SK-N-SH treated with all-trans-retinoic acid at 6 μM for 48 hours (cell line): ENCODE results near the gene ARHGAP4.

Experiments used
- ATAC-seq: fragments of 200-7000 bp; cut with Tn5 transposase; 3 replicates; pipeline ENCODE4 v1.9.1; 2020; ENCODE audit warnings: mild to moderate bottlenecking, moderate library complexity
- ARNTL ChIP-seq: fragments of 450-650 bp; formaldehyde crosslinking; IDR thresholded peaks from 2 replicates; pipeline ENCODE4 v1.5.0; 2020; ENCODE audit warnings: low read depth, mild to moderate bottlenecking, moderate library complexity, borderline replicate concordance
- BACH2 ChIP-seq: fragments of 250-450 bp; sonication (Bioruptor Pico); IDR thresholded peaks from 2 replicates; pipeline ENCODE4 v1.9.0; 2021; ENCODE audit warnings: mild to moderate bottlenecking, borderline replicate concordance
- ESRRG ChIP-seq: fragments of 250-450 bp; sonication (Bioruptor Pico); IDR thresholded peaks from 2 replicates; pipeline ENCODE4 v1.6.1; 2021; ENCODE audit warnings: mild to moderate bottlenecking
- GLIS3 ChIP-seq: fragments of 250-450 bp; sonication (Bioruptor Pico); IDR thresholded peaks from 2 replicates; pipeline ENCODE4 v1.5.0; 2020; ENCODE audit warnings: mild to moderate bottlenecking, moderate library complexity
- ISL1 ChIP-seq: fragments of 250-450 bp; sonication (Bioruptor Pico); IDR thresholded peaks from 2 replicates; pipeline ENCODE4 v2.1.2; 2022; ENCODE audit warnings: mild to moderate bottlenecking, moderate library complexity
- RARB ChIP-seq: fragments of 250-450 bp; sonication (Bioruptor Pico); IDR thresholded peaks from 2 replicates; pipeline ENCODE4 v1.8.0; 2021; ENCODE audit warnings: mild to moderate bottlenecking, moderate library complexity
- SNAI2 ChIP-seq: fragments of 250-450 bp; sonication (Bioruptor Pico); IDR thresholded peaks from 2 replicates; pipeline ENCODE4 v1.5.0; 2020; ENCODE audit warnings: mild to moderate bottlenecking, moderate library complexity
- TOX ChIP-seq: fragments of 250-450 bp; sonication (Bioruptor Pico); IDR thresholded peaks from 2 replicates; pipeline ENCODE4 v1.8.0; 2021; ENCODE audit warnings: mild to moderate bottlenecking, moderate library complexity, borderline replicate concordance
- ZC3H10 ChIP-seq: fragments of 250-450 bp; sonication (Bioruptor Pico); IDR thresholded peaks from 2 replicates; pipeline ENCODE4 v1.5.1; 2021; ENCODE audit warnings: mild to moderate bottlenecking, moderate library complexity
- ZFP3 ChIP-seq: fragments of 250-450 bp; sonication (Bioruptor Pico); IDR thresholded peaks from 2 replicates; pipeline ENCODE4 v1.5.0; 2020; ENCODE audit warnings: mild to moderate bottlenecking, moderate library complexity
- ZFP30 ChIP-seq: fragments of 450-650 bp; formaldehyde crosslinking; IDR thresholded peaks from 2 replicates; pipeline ENCODE4 v1.5.0; 2022; ENCODE audit warnings: mild to moderate bottlenecking, moderate library complexity
- ZNF565 ChIP-seq: fragments of 450-650 bp; formaldehyde crosslinking; conservative IDR thresholded peaks from 2 replicates; pipeline ENCODE4 v1.5.0; 2020; ENCODE audit warnings: low read depth, mild to moderate bottlenecking, moderate library complexity
- ZNF70 ChIP-seq: fragments of 450-650 bp; formaldehyde crosslinking; IDR thresholded peaks from 2 replicates; pipeline ENCODE4 v1.5.0; 2020; ENCODE audit warnings: mild to moderate bottlenecking, moderate library complexity
- ZNF8 ChIP-seq: fragments of 450-650 bp; formaldehyde crosslinking; IDR thresholded peaks from 2 replicates; pipeline ENCODE4 v1.5.0; 2020; ENCODE audit warnings: mild to moderate bottlenecking, moderate library complexity
- TF ChIP-seq, protein P1 (sequence below): fragments of 250-450 bp; sonication (Bioruptor Pico); IDR thresholded peaks from 2 replicates; pipeline ENCODE4 v1.8.0; 2020; ENCODE audit warnings: mild to moderate bottlenecking, moderate library complexity, borderline replicate concordance
- TF ChIP-seq, protein P2 (sequence below): fragments of 250-450 bp; sonication (Bioruptor Pico); IDR thresholded peaks from 2 replicates; pipeline ENCODE4 v1.5.1; 2020; ENCODE audit warnings: low read depth, mild to moderate bottlenecking, moderate library complexity
- TF ChIP-seq, protein P3 (sequence below): fragments of 250-450 bp; sonication (Bioruptor Pico); IDR thresholded peaks from 2 replicates; pipeline ENCODE4 v1.5.0; 2020; ENCODE audit warnings: mild to moderate bottlenecking, moderate library complexity
- TF ChIP-seq, protein P4 (sequence below): fragments of 250-450 bp; sonication (Bioruptor Pico); IDR thresholded peaks from 2 replicates; pipeline ENCODE4 v1.8.0; 2021; ENCODE audit warnings: low read depth, mild to moderate bottlenecking, moderate library complexity, borderline replicate concordance

ARHGAP4 gene

DNA sequence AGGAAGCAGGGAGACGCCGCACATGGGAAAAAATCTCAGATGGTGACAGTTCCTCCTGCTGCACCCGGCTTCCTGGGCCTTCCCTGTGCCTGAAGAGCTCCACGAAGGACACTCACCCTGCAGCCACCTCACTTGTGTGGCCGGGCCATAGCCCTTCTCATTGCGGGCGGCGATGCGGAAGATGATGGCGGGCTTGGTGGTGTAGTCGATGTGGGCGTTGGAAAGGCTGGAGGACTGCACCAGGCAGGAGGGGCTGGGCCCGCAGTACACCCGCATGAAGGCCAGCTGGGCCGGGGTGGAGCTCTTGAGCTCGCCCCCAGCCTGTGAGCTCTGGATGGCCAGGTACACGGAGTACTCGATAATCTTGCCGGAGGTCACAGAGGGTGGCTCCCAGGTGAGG is 24.1 kb upstream of the ARHGAP4 start:
- no peak for ATAC-seq
- TF ChIP-seq ISL1 (CRISPR knock-in tag) (no peak), TOX (CRISPR knock-in tag) (no peak), RARB (CRISPR knock-in tag) (no peak), BACH2 (CRISPR knock-in tag) (no peak), SNAI2 (CRISPR knock-in tag) (no peak), ARNTL (no peak), GLIS3 (CRISPR knock-in tag) (no peak), ESRRG (CRISPR knock-in tag) (no peak), ZNF70 (no peak)
- TF ChIP-seq, protein P1, sequence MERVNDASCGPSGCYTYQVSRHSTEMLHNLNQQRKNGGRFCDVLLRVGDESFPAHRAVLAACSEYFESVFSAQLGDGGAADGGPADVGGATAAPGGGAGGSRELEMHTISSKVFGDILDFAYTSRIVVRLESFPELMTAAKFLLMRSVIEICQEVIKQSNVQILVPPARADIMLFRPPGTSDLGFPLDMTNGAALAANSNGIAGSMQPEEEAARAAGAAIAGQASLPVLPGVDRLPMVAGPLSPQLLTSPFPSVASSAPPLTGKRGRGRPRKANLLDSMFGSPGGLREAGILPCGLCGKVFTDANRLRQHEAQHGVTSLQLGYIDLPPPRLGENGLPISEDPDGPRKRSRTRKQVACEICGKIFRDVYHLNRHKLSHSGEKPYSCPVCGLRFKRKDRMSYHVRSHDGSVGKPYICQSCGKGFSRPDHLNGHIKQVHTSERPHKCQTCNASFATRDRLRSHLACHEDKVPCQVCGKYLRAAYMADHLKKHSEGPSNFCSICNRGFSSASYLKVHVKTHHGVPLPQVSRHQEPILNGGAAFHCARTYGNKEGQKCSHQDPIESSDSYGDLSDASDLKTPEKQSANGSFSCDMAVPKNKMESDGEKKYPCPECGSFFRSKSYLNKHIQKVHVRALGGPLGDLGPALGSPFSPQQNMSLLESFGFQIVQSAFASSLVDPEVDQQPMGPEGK (CRISPR knock-in tag) = no peak
- TF ChIP-seq, protein P2, sequence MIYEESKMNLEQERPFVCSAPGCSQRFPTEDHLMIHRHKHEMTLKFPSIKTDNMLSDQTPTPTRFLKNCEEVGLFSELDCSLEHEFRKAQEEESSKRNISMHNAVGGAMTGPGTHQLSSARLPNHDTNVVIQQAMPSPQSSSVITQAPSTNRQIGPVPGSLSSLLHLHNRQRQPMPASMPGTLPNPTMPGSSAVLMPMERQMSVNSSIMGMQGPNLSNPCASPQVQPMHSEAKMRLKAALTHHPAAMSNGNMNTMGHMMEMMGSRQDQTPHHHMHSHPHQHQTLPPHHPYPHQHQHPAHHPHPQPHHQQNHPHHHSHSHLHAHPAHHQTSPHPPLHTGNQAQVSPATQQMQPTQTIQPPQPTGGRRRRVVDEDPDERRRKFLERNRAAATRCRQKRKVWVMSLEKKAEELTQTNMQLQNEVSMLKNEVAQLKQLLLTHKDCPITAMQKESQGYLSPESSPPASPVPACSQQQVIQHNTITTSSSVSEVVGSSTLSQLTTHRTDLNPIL = no peak

DNA sequence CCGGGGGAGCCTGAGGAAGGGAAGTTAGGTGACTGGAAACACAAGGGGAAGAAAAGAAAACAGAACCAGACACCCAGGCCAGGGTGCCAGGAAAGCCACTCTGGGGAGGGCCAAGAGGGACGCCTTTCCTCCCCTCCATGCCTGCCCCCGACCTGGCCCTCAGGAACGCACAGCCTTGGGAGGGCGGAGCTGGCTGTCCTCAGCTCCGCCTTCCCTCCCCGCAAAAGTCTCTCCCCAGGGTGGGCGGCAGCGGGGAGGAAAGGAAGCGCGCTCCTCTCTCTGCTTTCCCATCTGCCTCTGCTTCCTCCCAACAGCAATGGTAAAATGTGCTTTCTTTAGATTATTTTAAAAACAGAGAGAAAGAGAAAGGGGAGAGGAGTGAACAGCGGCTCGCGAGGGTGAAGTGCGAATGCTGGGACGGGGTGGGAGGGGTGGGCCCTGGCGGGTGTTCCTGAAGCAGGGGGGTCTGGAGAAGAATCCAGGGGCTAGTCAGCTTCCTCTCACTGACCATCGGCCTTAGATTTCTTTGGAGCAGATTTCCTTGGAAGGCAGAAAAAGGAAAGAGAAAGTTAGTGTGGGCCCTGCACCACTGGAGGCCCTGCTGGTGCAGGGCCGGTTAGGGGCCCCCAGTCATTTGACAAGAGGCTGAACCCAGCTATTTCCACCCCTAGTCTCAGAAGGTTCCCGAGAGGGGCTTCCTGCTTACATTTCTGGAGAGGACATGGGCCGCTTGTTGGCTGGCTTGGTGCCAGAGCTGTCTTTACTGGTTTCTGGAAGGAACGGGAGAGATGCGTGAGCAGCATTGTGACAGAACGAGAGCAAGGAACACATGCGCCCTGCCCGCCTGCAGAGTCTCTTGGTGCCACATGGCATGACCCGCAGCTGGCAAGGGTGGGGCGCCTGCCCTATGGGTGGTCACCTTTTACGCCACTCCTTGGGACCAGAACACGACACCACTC is 23.1 kb upstream of the ARHGAP4 start:
- no peak for TF ChIP-seq ZC3H10 (CRISPR knock-in tag)
- no peak for TF ChIP-seq TOX (CRISPR knock-in tag)
- TF ChIP-seq, protein P3, sequence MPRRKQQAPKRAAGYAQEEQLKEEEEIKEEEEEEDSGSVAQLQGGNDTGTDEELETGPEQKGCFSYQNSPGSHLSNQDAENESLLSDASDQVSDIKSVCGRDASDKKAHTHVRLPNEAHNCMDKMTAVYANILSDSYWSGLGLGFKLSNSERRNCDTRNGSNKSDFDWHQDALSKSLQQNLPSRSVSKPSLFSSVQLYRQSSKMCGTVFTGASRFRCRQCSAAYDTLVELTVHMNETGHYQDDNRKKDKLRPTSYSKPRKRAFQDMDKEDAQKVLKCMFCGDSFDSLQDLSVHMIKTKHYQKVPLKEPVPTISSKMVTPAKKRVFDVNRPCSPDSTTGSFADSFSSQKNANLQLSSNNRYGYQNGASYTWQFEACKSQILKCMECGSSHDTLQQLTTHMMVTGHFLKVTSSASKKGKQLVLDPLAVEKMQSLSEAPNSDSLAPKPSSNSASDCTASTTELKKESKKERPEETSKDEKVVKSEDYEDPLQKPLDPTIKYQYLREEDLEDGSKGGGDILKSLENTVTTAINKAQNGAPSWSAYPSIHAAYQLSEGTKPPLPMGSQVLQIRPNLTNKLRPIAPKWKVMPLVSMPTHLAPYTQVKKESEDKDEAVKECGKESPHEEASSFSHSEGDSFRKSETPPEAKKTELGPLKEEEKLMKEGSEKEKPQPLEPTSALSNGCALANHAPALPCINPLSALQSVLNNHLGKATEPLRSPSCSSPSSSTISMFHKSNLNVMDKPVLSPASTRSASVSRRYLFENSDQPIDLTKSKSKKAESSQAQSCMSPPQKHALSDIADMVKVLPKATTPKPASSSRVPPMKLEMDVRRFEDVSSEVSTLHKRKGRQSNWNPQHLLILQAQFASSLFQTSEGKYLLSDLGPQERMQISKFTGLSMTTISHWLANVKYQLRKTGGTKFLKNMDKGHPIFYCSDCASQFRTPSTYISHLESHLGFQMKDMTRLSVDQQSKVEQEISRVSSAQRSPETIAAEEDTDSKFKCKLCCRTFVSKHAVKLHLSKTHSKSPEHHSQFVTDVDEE = no peak
- TF ChIP-seq, protein P1 (CRISPR knock-in tag) = no peak
- no peak for TF ChIP-seq BACH2 (CRISPR knock-in tag)
- TF ChIP-seq, protein P4, sequence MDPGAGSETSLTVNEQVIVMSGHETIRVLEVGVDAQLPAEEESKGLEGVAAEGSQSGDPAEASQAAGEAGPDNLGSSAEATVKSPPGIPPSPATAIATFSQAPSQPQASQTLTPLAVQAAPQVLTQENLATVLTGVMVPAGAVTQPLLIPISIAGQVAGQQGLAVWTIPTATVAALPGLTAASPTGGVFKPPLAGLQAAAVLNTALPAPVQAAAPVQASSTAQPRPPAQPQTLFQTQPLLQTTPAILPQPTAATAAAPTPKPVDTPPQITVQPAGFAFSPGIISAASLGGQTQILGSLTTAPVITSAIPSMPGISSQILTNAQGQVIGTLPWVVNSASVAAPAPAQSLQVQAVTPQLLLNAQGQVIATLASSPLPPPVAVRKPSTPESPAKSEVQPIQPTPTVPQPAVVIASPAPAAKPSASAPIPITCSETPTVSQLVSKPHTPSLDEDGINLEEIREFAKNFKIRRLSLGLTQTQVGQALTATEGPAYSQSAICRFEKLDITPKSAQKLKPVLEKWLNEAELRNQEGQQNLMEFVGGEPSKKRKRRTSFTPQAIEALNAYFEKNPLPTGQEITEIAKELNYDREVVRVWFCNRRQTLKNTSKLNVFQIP (CRISPR knock-in tag) = no peak
- TF ChIP-seq GLIS3 (CRISPR knock-in tag) = no peak
- no peak for TF ChIP-seq ZNF565
- TF ChIP-seq SNAI2 (CRISPR knock-in tag) = no peak
- TF ChIP-seq ZFP3 = no peak
- no peak for TF ChIP-seq ZNF70
- TF ChIP-seq ARNTL = no peak
- TF ChIP-seq ZFP30 = no peak
- no peak for ATAC-seq

DNA sequence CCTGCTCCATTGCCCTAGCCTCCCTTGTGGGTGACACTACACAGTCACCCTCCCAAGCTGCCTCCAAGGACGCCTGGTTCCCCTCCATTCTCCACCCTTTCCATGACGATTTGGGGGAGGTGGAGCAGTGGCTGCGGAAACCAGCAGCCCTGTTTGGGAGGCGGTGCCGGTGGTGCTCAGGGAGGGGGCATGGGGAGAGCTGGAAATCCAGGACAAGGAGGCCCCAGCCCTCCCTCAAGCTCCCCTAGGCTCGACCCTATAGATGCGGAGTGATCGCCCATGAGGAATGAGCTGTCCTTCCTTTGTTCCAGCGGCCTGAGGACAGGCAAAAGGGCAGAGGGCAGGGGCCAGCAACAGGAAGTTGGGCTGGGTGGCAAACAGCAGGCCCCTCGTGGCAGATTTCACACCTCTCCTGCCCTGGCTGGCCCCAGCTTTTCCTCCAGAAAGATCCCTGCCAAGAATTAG is 22.0 kb upstream of the ARHGAP4 start:
- TF ChIP-seq RARB (CRISPR knock-in tag) (no peak), ZNF8 (no peak)
- ATAC-seq = no peak
